Trophoblast cell (in vitro differentiated cells and primary cell): ENCODE data around the gene B4GALNT3.

Experiments
- DNase-seq, 2 donors: peaks; one replicate each; pipeline ENCODE4 v3.0.0-alpha.2; 2016
- H2AFZ ChIP-seq: 2 replicates; pipeline ENCODE4 v1.6.1; 2013; ENCODE audit warnings: low read length, moderate library complexity, mild to moderate bottlenecking; ENCODE audit not compliant: insufficient read depth, poor library complexity
- H2AK5ac ChIP-seq: 2 replicates; pipeline ENCODE4 v1.6.1; 2013; ENCODE audit warnings: mild to moderate bottlenecking, low read length
- H2BK120ac ChIP-seq: 2 replicates; pipeline ENCODE4 v1.6.1; 2013; ENCODE audit warnings: low read length, mild to moderate bottlenecking, moderate library complexity; ENCODE audit not compliant: insufficient read depth, poor library complexity
- H2BK12ac ChIP-seq: 2 replicates; pipeline ENCODE4 v1.6.1; 2013; ENCODE audit warnings: mild to moderate bottlenecking, low read length, moderate library complexity
- H2BK5ac ChIP-seq: 2 replicates; pipeline ENCODE4 v1.6.1; 2013; ENCODE audit warnings: low read length, low read depth, moderate library complexity, mild to moderate bottlenecking; ENCODE audit not compliant: poor library complexity
- H3K14ac ChIP-seq: 2 replicates; pipeline ENCODE4 v1.6.1; 2013; ENCODE audit warnings: mild to moderate bottlenecking, low read length
- H3K18ac ChIP-seq: 2 replicates; pipeline ENCODE4 v1.6.1; 2013; ENCODE audit warnings: mild to moderate bottlenecking, low read length
- H3K23ac ChIP-seq: 2 replicates; pipeline ENCODE4 v1.6.1; 2013; ENCODE audit warnings: low read length
- H3K27ac ChIP-seq: 2 replicates; pipeline ENCODE4 v1.5.1; 2013; ENCODE audit warnings: low read depth, mild to moderate bottlenecking, inconsistent platforms, low read length, moderate library complexity
- H3K27me3 ChIP-seq: 2 replicates; pipeline ENCODE4 v1.6.1; 2013; ENCODE audit warnings: inconsistent platforms, mild to moderate bottlenecking, low read length, moderate library complexity; ENCODE audit not compliant: insufficient read depth
- H3K36me3 ChIP-seq, 2 experiments: 1 replicate in 1 of 2; 2 replicates in 1 of 2; pipeline ENCODE4 v1.6.1; 2013; ENCODE audit warnings: low read length in 2 of 2, mild to moderate bottlenecking in 2 of 2, moderate library complexity in 1 of 2; ENCODE audit not compliant: insufficient read depth in 2 of 2, control insufficient read depth in 1 of 2
- H3K4ac ChIP-seq: 2 replicates; pipeline ENCODE4 v1.6.1; 2013; ENCODE audit warnings: low read depth, mild to moderate bottlenecking, low read length, moderate library complexity
- H3K4me1 ChIP-seq, 2 experiments: 1 replicate in 1 of 2; 2 replicates in 1 of 2; pipeline ENCODE4 v1.6.1; 2013; ENCODE audit warnings: low read length in 2 of 2, mild to moderate bottlenecking in 2 of 2, moderate library complexity in 1 of 2; ENCODE audit not compliant: insufficient read depth in 2 of 2, control insufficient read depth in 1 of 2
- H3K4me2 ChIP-seq: 2 replicates; pipeline ENCODE4 v1.6.1; 2013; ENCODE audit warnings: inconsistent platforms, mild to moderate bottlenecking, low read length, moderate library complexity
- H3K4me3 ChIP-seq: 2 replicates; pipeline ENCODE4 v1.5.1; 2013; ENCODE audit warnings: mild to moderate bottlenecking, low read depth, low read length, inconsistent platforms
- H3K79me1 ChIP-seq: one replicate; pipeline ENCODE4 v1.6.1; 2013; ENCODE audit warnings: low read length
- H3K79me2 ChIP-seq: 2 replicates; pipeline ENCODE4 v1.6.1; 2013; ENCODE audit warnings: low read length, mild to moderate bottlenecking; ENCODE audit not compliant: control insufficient read depth, insufficient read depth, poor library complexity
- H3K9ac ChIP-seq: 2 replicates; pipeline ENCODE4 v1.6.1; 2013; ENCODE audit warnings: mild to moderate bottlenecking, low read length
- H3K9me3 ChIP-seq: 2 replicates; pipeline ENCODE4 v1.6.1; 2013; ENCODE audit warnings: low read depth, mild to moderate bottlenecking, control low read depth, inconsistent platforms, low read length; ENCODE audit not compliant: insufficient read depth
- H4K12ac ChIP-seq: 2 replicates; pipeline ENCODE4 v1.6.1; 2013; ENCODE audit warnings: low read depth, mild to moderate bottlenecking, low read length, moderate library complexity
- H4K8ac ChIP-seq: 2 replicates; pipeline ENCODE4 v1.6.1; 2013; ENCODE audit warnings: low read depth, mild to moderate bottlenecking, low read length, moderate library complexity
- H4K91ac ChIP-seq: one replicate; pipeline ENCODE4 v1.6.1; 2013; ENCODE audit warnings: low read depth, mild to moderate bottlenecking, low read length, moderate library complexity
- WGBS: extraction: QIAGEN DNeasy Blood & Tissue Kit; methylation state at CpG from one replicate; pipeline ENCODE4 v1.1.7; 2013; ENCODE audit warnings: missing lambda C conversion rate; ENCODE audit not compliant: insufficient read length, insufficient coverage; ENCODE audit errors: extremely low coverage; 5-methylcytosine and 5-hydroxymethylcytosine counted together

The B4GALNT3 gene

DNA sequence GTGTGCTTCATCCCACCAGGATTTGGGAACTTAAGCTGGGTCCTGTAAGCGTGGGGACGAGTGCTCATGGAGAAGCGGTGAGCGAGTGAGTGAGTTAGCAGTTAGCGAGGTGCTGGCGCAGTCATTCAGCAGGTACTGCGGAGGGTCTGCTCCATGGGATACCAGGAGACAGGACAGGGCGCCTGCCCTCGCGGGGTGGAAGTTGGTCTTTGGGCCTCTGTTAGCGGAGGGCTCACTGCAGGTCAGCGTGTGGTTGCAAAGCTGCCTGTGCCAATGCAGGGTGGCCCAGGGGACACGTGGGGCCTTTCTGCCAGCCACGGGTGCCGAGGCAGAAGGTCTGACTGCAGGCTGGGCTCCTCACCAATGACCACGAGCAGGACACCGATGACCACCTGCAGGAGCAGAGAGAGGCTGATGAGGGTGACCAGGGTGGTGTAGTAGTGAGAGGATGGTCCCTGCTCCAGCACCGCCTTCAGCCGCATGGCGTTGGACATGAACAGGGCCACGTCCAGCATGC, 105.9 kb downstream of the B4GALNT3 start:
- Histone ChIP-seq H2BK12ac (no peak overlapping the region), H4K8ac (no peak overlapping the region), H3K4me1 (peaks cover 0 to under 1% of the 10 kb centered on the region in 2 experiments), H2BK5ac (no peak overlapping the region), H4K91ac (no peak overlapping the region), H3K18ac (no peak overlapping the region), H3K27ac (no peak overlapping the region), H3K9me3 (peaks cover 2% of the 10 kb centered on the region), H2AFZ (no peak overlapping the region), H2BK120ac (no peak overlapping the region), H3K4me2 (no peak overlapping the region), H3K14ac (no peak overlapping the region), H3K4me3 (peak overlapping the region; percentile 8), H3K4ac (no peak overlapping the region), H3K9ac (no peak overlapping the region), H3K79me2 (no peaks in the 10 kb centered on the region), H3K79me1 (peaks cover 8% of the 10 kb centered on the region), H2AK5ac (no peak overlapping the region), H3K36me3 (no peaks in the 10 kb centered on the region), H3K23ac (no peak overlapping the region), H4K12ac (no peak overlapping the region), H3K27me3 (no peaks in the 10 kb centered on the region)
- no CpG with 5 or more reads among the region's 21 CpGs for WGBS
- no peak for DNase-seq

DNA sequence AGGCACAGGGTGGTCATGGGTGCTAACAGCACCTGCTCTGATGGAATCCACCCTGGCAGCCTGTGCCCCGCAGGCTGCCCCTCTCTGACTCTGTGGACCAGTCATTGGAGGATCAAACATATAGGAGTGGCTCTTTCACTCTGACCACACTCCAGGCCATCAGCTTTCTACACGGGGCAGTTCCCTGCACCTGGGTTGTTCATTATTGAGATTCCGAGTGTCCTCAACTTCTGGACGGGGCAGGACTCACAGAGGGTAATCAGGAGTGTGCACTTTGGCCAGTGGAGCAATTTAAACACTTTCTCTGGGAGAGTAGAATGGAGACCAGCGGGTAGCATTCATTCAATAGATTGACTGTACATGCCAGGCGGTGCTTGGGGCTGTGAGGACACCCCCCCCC, 108.7 kb downstream of the B4GALNT3 start:
- no peak overlapping the region for H3K4me3 ChIP-seq
- peaks cover 2% of the 10 kb centered on the region for H3K9me3 ChIP-seq
- no peak overlapping the region for H4K12ac ChIP-seq
- no peak overlapping the region for H4K91ac ChIP-seq
- H3K4ac ChIP-seq: no peak overlapping the region
- H3K79me2 ChIP-seq: no peaks in the 10 kb centered on the region
- no peak overlapping the region for H2AFZ ChIP-seq
- H2AK5ac ChIP-seq: no peak overlapping the region
- no peak overlapping the region for H3K4me2 ChIP-seq
- no peak overlapping the region for H3K27ac ChIP-seq
- H3K14ac ChIP-seq: no peak overlapping the region
- no peak overlapping the region for H3K9ac ChIP-seq
- H3K36me3 ChIP-seq: no peaks in the 10 kb centered on the region
- H3K4me1 ChIP-seq: peaks cover 14 to 15% of the 10 kb centered on the region in 2 experiments
- H2BK5ac ChIP-seq: no peak overlapping the region
- H3K27me3 ChIP-seq: no peaks in the 10 kb centered on the region
- no peak for DNase-seq
- H2BK12ac ChIP-seq: no peak overlapping the region
- WGBS: no CpG with 5 or more reads among the region's 6 CpGs
- no peak overlapping the region for H2BK120ac ChIP-seq
- H3K79me1 ChIP-seq: peaks cover 17% of the 10 kb centered on the region
- H3K18ac ChIP-seq: no peak overlapping the region
- H4K8ac ChIP-seq: no peak overlapping the region
- no peak overlapping the region for H3K23ac ChIP-seq

DNA sequence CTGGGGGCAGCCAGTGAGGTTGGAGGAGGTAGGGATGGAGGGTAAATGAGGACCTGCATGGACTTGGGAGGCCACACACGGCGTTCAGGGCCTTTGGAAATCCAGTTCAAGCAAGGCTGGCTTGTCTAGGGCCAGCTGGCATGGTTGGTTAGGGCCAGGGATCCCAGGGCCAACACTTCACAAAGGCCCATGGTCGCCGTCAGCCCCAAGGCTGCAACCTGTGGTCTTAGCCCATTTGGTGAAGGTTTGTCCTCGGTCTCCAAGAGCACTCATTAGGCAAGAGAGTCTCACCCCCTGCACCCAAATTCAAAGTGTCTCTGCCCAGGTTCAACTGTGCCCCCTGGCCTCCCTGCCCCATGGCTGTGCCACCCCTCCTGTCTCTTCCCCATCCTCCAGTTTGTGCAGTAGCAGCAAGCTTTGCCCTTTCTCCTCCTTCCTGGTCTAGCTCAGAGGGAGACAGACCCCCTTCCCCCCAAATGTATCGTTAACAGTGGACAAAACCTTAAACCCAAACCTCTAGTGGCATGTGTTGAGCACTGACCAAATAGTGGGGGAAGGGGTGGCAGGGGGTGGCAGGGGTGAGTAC, 109.4 kb downstream of the B4GALNT3 start:
- Histone ChIP-seq H3K4me1 (peaks cover 14 to 15% of the 10 kb centered on the region in 2 experiments), H3K9me3 (peaks cover 2% of the 10 kb centered on the region), H3K79me2 (no peaks in the 10 kb centered on the region), H3K23ac (no peak overlapping the region), H3K36me3 (no peaks in the 10 kb centered on the region), H3K4me2 (peak overlapping the region; percentile 97), H4K91ac (no peak overlapping the region), H3K9ac (no peak overlapping the region), H4K12ac (no peak overlapping the region), H3K27me3 (no peaks in the 10 kb centered on the region), H2BK5ac (no peak overlapping the region), H2BK120ac (no peak overlapping the region), H3K14ac (no peak overlapping the region), H3K18ac (no peak overlapping the region), H2BK12ac (no peak overlapping the region), H3K4ac (no peak overlapping the region), H3K27ac (no peak overlapping the region), H4K8ac (peak overlapping the region; percentile 24), H2AK5ac (no peak overlapping the region), H2AFZ (no peak overlapping the region), H3K4me3 (no peak overlapping the region), H3K79me1 (peaks cover 17% of the 10 kb centered on the region)
- DNase-seq: no peak
- WGBS: no CpG with 5 or more reads among the region's 6 CpGs

DNA sequence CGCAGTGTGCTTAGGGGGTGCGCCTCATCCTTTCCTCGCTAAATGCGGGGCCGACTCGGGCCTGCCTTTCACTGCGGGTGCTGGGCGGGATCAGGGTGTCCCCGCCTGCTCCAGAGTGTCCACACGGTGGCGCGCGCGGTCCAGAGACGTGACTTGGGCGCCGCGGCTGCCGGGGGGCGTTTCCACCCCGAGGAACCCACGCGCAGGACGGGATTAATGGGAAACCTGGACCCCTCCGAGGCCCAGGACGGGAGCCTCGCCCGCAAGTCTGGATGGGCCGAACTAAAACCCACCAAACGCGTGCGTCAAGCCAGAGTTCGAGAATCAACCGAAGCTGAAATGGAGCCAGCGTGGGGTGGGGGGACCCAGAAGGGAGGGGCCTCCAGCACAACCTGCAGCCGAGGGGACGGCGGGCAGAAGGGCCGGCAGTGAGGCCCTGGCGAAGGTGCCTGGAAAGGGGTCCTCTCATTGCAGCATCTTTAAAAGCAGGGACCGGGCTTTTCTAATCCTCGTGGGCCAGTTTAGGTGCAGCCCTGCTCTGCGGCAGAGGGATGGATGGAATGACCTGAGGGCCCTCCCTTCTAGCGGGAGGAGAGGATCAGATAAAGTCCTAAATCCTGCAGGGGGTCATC, 110.2 kb downstream of the B4GALNT3 start:
- H2BK12ac ChIP-seq: peak overlapping the region; percentile 74
- H3K23ac ChIP-seq: no peak overlapping the region
- no peaks in the 10 kb centered on the region for H3K36me3 ChIP-seq
- H2BK120ac ChIP-seq: peak overlapping the region; percentile 84
- H2BK5ac ChIP-seq: peak overlapping the region; percentile 70
- H3K27me3 ChIP-seq: no peaks in the 10 kb centered on the region
- no peaks in the 10 kb centered on the region for H3K79me2 ChIP-seq
- peaks cover 17% of the 10 kb centered on the region for H3K79me1 ChIP-seq
- peak overlapping the region; percentile 79 for H4K8ac ChIP-seq
- H4K91ac ChIP-seq: peak overlapping the region; percentile 58
- H2AK5ac ChIP-seq: no peak overlapping the region
- H3K9me3 ChIP-seq: peaks cover 2% of the 10 kb centered on the region
- H3K4me2 ChIP-seq: peak overlapping the region; percentile 97
- peak overlapping the region; percentile 66 for H3K18ac ChIP-seq
- H3K14ac ChIP-seq: peak overlapping the region; percentile 32
- WGBS: no CpG with 5 or more reads among the region's 44 CpGs
- peaks cover 14 to 15% of the 10 kb centered on the region in 2 experiments for H3K4me1 ChIP-seq
- H2AFZ ChIP-seq: peak overlapping the region; percentile 77
- peak overlapping the region; percentile 77 for H3K27ac ChIP-seq
- H4K12ac ChIP-seq: peak overlapping the region; percentile 78
- H3K9ac ChIP-seq: peak overlapping the region; percentile 6
- H3K4ac ChIP-seq: peak overlapping the region; percentile 20
- peak; percentile 72 to 89 for DNase-seq
- peak overlapping the region; percentile 70 for H3K4me3 ChIP-seq
